ENCODE results near the gene LRIG2. TPM values are rescaled to one million over a fixed set of nuclear protein-coding genes. Genes with fewer than 3 reads are reported as not detected.
"Not testable (repeated sequence)": the region's sequence is repeated elsewhere in the genome, so short reads cannot be mapped to it uniquely, and the experiment has no call there.

LRIG2 gene
- 17.4 and 18.6 TPM in 2 replicates for total RNA-seq

- peaks cover 45% of the 10 kb centered on the region for H3K79me2 ChIP-seq (ENCODE audit: insufficient read depth, low read length)
- peaks cover 12% of the 10 kb centered on the region for H3K4me1 ChIP-seq (ENCODE audit: insufficient read depth, low read length)
- H2AFZ ChIP-seq (ENCODE audit: low read length): peak within 1 kb of the TSS; percentile 100
- H3K4me2 ChIP-seq (ENCODE audit: insufficient read depth, low read length): peak within 1 kb of the TSS; percentile 85
- peak within 1 kb of the TSS; percentile 93 for H3K27ac ChIP-seq (ENCODE audit: low read depth, low read length)
- no peaks in the 10 kb centered on the region for H3K9me3 ChIP-seq (ENCODE audit: low read depth, low read length)
- H3K27me3 ChIP-seq (ENCODE audit: insufficient read depth, low read length): no peaks in the 10 kb centered on the region
- H4K20me1 ChIP-seq (ENCODE audit: insufficient read depth, low read length): peaks cover 31% of the 10 kb centered on the region
- peak; percentile 86 for TF ChIP-seq CTCF (IDR thresholded peaks at IDR 0.05; ENCODE audit: extremely low read depth, low read depth, low read length)
- peak; percentile 98 for DNase-seq (ENCODE audit: insufficient read length, low spot score, missing footprints)
- H3K36me3 ChIP-seq (ENCODE audit: insufficient read depth, low read length): no peaks in the 10 kb centered on the region
- H3K4me3 ChIP-seq (ENCODE audit: insufficient read depth, low read length): peak within 1 kb of the TSS; percentile 99
Measured at GRCh38 chr1:113072757-113073478, at the start of gene LRIG2. Gene LRIG2 (plus strand): TSS chr1:113073198. CDS start chr1:113073407, 209 bp downstream.

GRCh38 chr1:113023316-113023715 lies 49.7 kb upstream of the LRIG2 start:
- H3K36me3 ChIP-seq (ENCODE audit: insufficient read depth, low read length); H3K27ac ChIP-seq (ENCODE audit: low read depth, low read length); H3K4me1 ChIP-seq (ENCODE audit: insufficient read depth, low read length); H3K27me3 ChIP-seq (ENCODE audit: insufficient read depth, low read length); H4K20me1 ChIP-seq (ENCODE audit: insufficient read depth, low read length); H3K9me3 ChIP-seq (ENCODE audit: low read depth, low read length); H3K4me3 ChIP-seq (ENCODE audit: insufficient read depth, low read length); DNase-seq (ENCODE audit: insufficient read length, low spot score, missing footprints); H3K4me2 ChIP-seq (ENCODE audit: insufficient read depth, low read length); H3K79me2 ChIP-seq (ENCODE audit: insufficient read depth, low read length); H2AFZ ChIP-seq (ENCODE audit: low read length): not testable (repeated sequence)

- Histone ChIP-seq H4K20me1 (ENCODE audit: insufficient read depth, low read length) (no peaks in the 10 kb centered on the region), H3K27me3 (ENCODE audit: insufficient read depth, low read length) (no peaks in the 10 kb centered on the region), H3K79me2 (ENCODE audit: insufficient read depth, low read length) (no peaks in the 10 kb centered on the region), H2AFZ (ENCODE audit: low read length) (no peak overlapping the region), H3K4me2 (ENCODE audit: insufficient read depth, low read length) (no peak overlapping the region), H3K27ac (ENCODE audit: low read depth, low read length) (no peak overlapping the region), H3K4me1 (ENCODE audit: insufficient read depth, low read length) (peaks cover under 1% of the 10 kb centered on the region), H3K36me3 (ENCODE audit: insufficient read depth, low read length) (no peaks in the 10 kb centered on the region), H3K4me3 (ENCODE audit: insufficient read depth, low read length) (no peak overlapping the region), H3K9me3 (ENCODE audit: low read depth, low read length) (no peaks in the 10 kb centered on the region)
- no peak for TF ChIP-seq CTCF (IDR thresholded peaks at IDR 0.05; ENCODE audit: extremely low read depth, low read depth, low read length)
- no peak for DNase-seq (ENCODE audit: insufficient read length, low spot score, missing footprints)
Measured at GRCh38 chr1:113027007-113027406, 46.0 kb upstream of the LRIG2 start.

- DNase-seq (ENCODE audit: insufficient read length, low spot score, missing footprints): no peak
- H2AFZ ChIP-seq (ENCODE audit: low read length): no peak overlapping the region
- H3K4me1 ChIP-seq (ENCODE audit: insufficient read depth, low read length): no peaks in the 10 kb centered on the region
- no peak overlapping the region for H3K4me3 ChIP-seq (ENCODE audit: insufficient read depth, low read length)
- H3K4me2 ChIP-seq (ENCODE audit: insufficient read depth, low read length): no peak overlapping the region
- no peaks in the 10 kb centered on the region for H3K27me3 ChIP-seq (ENCODE audit: insufficient read depth, low read length)
- no peaks in the 10 kb centered on the region for H3K36me3 ChIP-seq (ENCODE audit: insufficient read depth, low read length)
- no peak for TF ChIP-seq CTCF (IDR thresholded peaks at IDR 0.05; ENCODE audit: extremely low read depth, low read depth, low read length)
- H4K20me1 ChIP-seq (ENCODE audit: insufficient read depth, low read length): no peaks in the 10 kb centered on the region
- no peaks in the 10 kb centered on the region for H3K9me3 ChIP-seq (ENCODE audit: low read depth, low read length)
- H3K79me2 ChIP-seq (ENCODE audit: insufficient read depth, low read length): no peaks in the 10 kb centered on the region
- no peak overlapping the region for H3K27ac ChIP-seq (ENCODE audit: low read depth, low read length)
Measured at GRCh38 chr1:113027449-113027848, 45.5 kb upstream of the LRIG2 start.
